C4-2B (cell line): ENCODE results near the gene HIRA.

Source experiments
- CTCF ChIP-seq: fragments of 450-650 bp; conservative IDR thresholded peaks from 2 replicates; pipeline ENCODE4 v1.5.1; 2017; ENCODE audit warnings: mild to moderate bottlenecking
- ZFX ChIP-seq: fragments of 450-650 bp; IDR thresholded peaks from 2 replicates; pipeline ENCODE4 v1.6.1; 2017

DNA sequence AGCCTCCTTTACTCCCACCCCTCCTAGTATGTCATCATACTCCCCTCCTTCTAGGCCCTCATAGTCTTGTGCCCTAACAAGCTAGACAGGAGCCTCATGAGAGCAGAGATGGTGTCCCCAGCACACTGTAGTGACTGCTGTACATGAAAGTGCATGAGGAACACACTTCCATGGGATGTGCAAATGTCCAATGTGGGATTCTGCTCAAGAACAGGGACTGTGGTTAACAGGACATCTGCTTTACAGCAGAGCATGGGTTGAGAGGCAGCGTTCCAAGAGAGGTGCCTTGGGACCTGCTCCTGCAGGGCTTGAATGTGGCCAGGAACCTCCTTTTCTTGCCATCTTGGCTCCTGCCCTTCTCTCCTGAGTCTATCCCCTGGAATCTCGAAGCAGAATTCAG is 45.3 kb downstream of the HIRA start:
- TF ChIP-seq CTCF (no peak), ZFX (no peak)
